NCI-H1694 (cell line): ENCODE measurements around the gene NEK8.
"Not testable (repeated sequence)": the region's sequence is repeated elsewhere in the genome, so short reads cannot be mapped to it uniquely, and the experiment has no call there.

Experiments
- DNase-seq: peaks from one replicate; lab custom pipeline; 2025; lab: John Stamatoyannopoulos, UW

The NEK8 gene

GRCh38 chr17:28725660-28726225 lies 2.8 kb upstream of the NEK8 start:
- peak; percentile 38 for DNase-seq

- peak; percentile 54 for DNase-seq
Observed at GRCh38 chr17:28726226-28726626, 2.4 kb upstream of the NEK8 start, which contains the start of gene TLCD1. TSS of gene TLCD1 (minus strand) at chr17:28726233. CDS start at chr17:28726097, 136 bp downstream.

- DNase-seq = peak; percentile 93
Observed at GRCh38 chr17:28726627-28727491, 1.7 kb upstream of the NEK8 start.

GRCh38 chr17:28729950-28730330 lies 1.4 kb downstream of the NEK8 start:
- no peak for DNase-seq

GRCh38 chr17:28733346-28733745 lies 4.8 kb downstream of the NEK8 start:
- DNase-seq = no peak

GRCh38 chr17:28734712-28735241 lies 6.2 kb downstream of the NEK8 start:
- DNase-seq = no peak

- DNase-seq = no peak
Observed at GRCh38 chr17:28735242-28735722, 6.7 kb downstream of the NEK8 start.

GRCh38 chr17:28735913-28736769 lies 7.6 kb downstream of the NEK8 start:
- DNase-seq = not testable (repeated sequence)

GRCh38 chr17:28737316-28737715 lies 8.7 kb downstream of the NEK8 start:
- DNase-seq = no peak

GRCh38 chr17:28737770-28738679 lies 9.4 kb downstream of the NEK8 start:
- no peak for DNase-seq

- no peak for DNase-seq
Observed at GRCh38 chr17:28738680-28739384, 10.2 kb downstream of the NEK8 start.

GRCh38 chr17:28740406-28741357 lies 12.1 kb downstream of the NEK8 start:
- no peak for DNase-seq

GRCh38 chr17:28741358-28742349 lies 13.1 kb downstream of the NEK8 start:
- DNase-seq = no peak

- peak; percentile 42 for DNase-seq
Observed at GRCh38 chr17:28743243-28744103, 14.9 kb downstream of the NEK8 start, which contains the start of gene TRAF4. TSS of gene TRAF4 (plus strand) at chr17:28744011. CDS start at chr17:28744113, 102 bp downstream.

- no peak for DNase-seq
Observed at GRCh38 chr17:28744104-28744971, 15.8 kb downstream of the NEK8 start.
